GM13976 (cell line): ENCODE measurements around the gene MSTN.

Experiments
- DNase-seq: peaks from one replicate; pipeline ENCODE4 v3.0.0; 2012; ENCODE audit warnings: low spot score
- CTCF ChIP-seq: IDR thresholded peaks from 2 replicates; pipeline ENCODE4 v1.5.1; 2012; ENCODE audit warnings: borderline replicate concordance, mild to moderate bottlenecking; ENCODE audit not compliant: insufficient read depth; ENCODE audit errors: extremely low read depth, missing control alignments, control extremely low read depth
- in situ Hi-C: fragments of 300-500 bp; cut with MboI; formaldehyde crosslinking; loops from one replicate; pipeline ENCODE4 v1.12.0; 2022; ENCODE audit warnings: low sequenced_read_pairs, mixed read lengths, inconsistent platforms; ENCODE audit not compliant: unreplicated experiment

Gene MSTN

GRCh38 chr2:190103144-190103543 lies 40.6 kb upstream of the MSTN start:
- DNase-seq, result no peak
- TF ChIP-seq CTCF, result no peak
- in situ Hi-C loops, result no loop called here

- in situ Hi-C loops, result loop anchor here (10.0 to 25.0 kb wide), 3 partner anchors 187 to 712 kb away; no protein-coding TSS in a partner anchor
- no peak for DNase-seq
- TF ChIP-seq CTCF, result no peak
These were observed 37.6 kb upstream of the MSTN start for GRCh38 chr2:190099890-190100697.

- DNase-seq, result no peak
- no peak for TF ChIP-seq CTCF
- in situ Hi-C loops, result loop anchor here (10.0 to 25.0 kb wide), 3 partner anchors 188 to 713 kb away; no protein-coding TSS in a partner anchor
These were observed 36.3 kb upstream of the MSTN start for GRCh38 chr2:190098851-190099250.

GRCh38 chr2:190097115-190097514 lies 34.6 kb upstream of the MSTN start:
- in situ Hi-C loops, result loop anchor here (10.0 to 25.0 kb wide), 3 partner anchors 190 to 715 kb away; no protein-coding TSS in a partner anchor
- DNase-seq, result no peak
- no peak for TF ChIP-seq CTCF

GRCh38 chr2:190094316-190094871 lies 31.9 kb upstream of the MSTN start:
- in situ Hi-C loops, result loop anchor here (10.0 to 25.0 kb wide), 3 partner anchors 193 to 718 kb away; no protein-coding TSS in a partner anchor
- no peak for DNase-seq
- TF ChIP-seq CTCF, result no peak

GRCh38 chr2:190093793-190094192 lies 31.3 kb upstream of the MSTN start:
- in situ Hi-C loops, result loop anchor here (10.0 to 25.0 kb wide), 3 partner anchors 194 to 719 kb away; no protein-coding TSS in a partner anchor
- DNase-seq, result no peak
- TF ChIP-seq CTCF, result no peak
